Activated CD4-positive, alpha-beta memory T cell treated with anti-CD3 and anti-CD28 coated beads for 36 hours (primary cell): ENCODE measurements around the gene ZDHHC11B. TPM values are rescaled to one million over a fixed set of nuclear protein-coding genes. Genes with fewer than 3 reads are reported as not detected.
"Not testable (repeated sequence)": the region's sequence is repeated elsewhere in the genome, so short reads cannot be mapped to it uniquely, and the experiment has no call there.

Experiments used
- CTCF ChIA-PET: fragments of 350-600 bp; sonication (Branson Sonifier 250); formaldehyde crosslinking; loops from one replicate; lab custom pipeline; 2021; ENCODE audit warnings: antibody characterized with exemption, inconsistent platforms; lab: Charles Lee
- POLR2A ChIA-PET: fragments of 350-600 bp; sonication (Branson Sonifier 250); formaldehyde crosslinking; loops from one replicate; lab custom pipeline; 2021; ENCODE audit warnings: antibody characterized with exemption; lab: Charles Lee
- DNase-seq: peaks from one replicate; pipeline ENCODE4 v3.0.0-alpha.2; 2020
- H3K27ac Mint-ChIP-seq: one replicate; pipeline ENCODE4 v1.8.0; 2021; ENCODE audit warnings: mixed read lengths
- H3K27me3 Mint-ChIP-seq: one replicate; pipeline ENCODE4 v1.8.0; 2021; ENCODE audit warnings: mixed read lengths
- H3K36me3 Mint-ChIP-seq: one replicate; pipeline ENCODE4 v1.8.0; 2021; ENCODE audit warnings: mixed read lengths
- H3K4me1 Mint-ChIP-seq: one replicate; pipeline ENCODE4 v1.8.0; 2021; ENCODE audit warnings: low read depth, mixed read lengths
- H3K4me3 Mint-ChIP-seq: one replicate; pipeline ENCODE4 v1.8.0; 2021; ENCODE audit warnings: mild to moderate bottlenecking, mixed read lengths
- H3K9me3 Mint-ChIP-seq: one replicate; pipeline ENCODE4 v1.8.0; 2021; ENCODE audit warnings: mixed read lengths
- intact Hi-C: fragments of 100-400 bp; cut with micrococcal nuclease; formaldehyde crosslinking; loops from one replicate; pipeline ENCODE4 v1.15.1; 2023
- total RNA-seq, 2 experiments: library from RNA; stranded (reverse); gene quantifications; one replicate each; pipeline ENCODE4 v1.2.3, GENCODE V29; 2021

The ZDHHC11B gene
- total RNA-seq, 2 experiments from 2014 or later: 0.34 to 0.67 TPM

DNA sequence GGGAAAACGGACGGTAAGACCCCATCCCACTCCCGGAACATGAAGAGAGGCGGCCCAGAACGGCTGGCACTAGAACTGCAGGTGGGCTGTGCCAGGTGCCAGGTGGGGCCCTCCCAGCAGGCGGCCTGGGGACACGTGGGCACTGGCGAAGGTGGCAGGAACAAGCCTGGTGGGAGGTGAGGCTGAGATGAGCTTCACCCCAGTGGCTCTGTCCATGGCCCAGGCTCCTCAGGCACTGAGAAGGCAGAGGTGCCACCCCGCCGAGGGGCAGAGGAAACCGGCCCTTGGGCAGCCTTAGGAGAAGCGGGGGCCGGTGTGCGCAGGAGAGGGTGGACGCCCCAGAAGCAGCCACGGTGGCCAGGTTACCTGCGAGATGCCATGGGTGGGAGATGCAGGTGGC, 4.0 kb downstream of the ZDHHC11B start:
- H3K27ac Mint-ChIP-seq, H3K36me3 Mint-ChIP-seq, H3K27me3 Mint-ChIP-seq, H3K4me1 Mint-ChIP-seq, H3K4me3 Mint-ChIP-seq, H3K9me3 Mint-ChIP-seq, DNase-seq, POLR2A ChIA-PET, intact Hi-C loops, CTCF ChIA-PET: not testable (repeated sequence)

DNA sequence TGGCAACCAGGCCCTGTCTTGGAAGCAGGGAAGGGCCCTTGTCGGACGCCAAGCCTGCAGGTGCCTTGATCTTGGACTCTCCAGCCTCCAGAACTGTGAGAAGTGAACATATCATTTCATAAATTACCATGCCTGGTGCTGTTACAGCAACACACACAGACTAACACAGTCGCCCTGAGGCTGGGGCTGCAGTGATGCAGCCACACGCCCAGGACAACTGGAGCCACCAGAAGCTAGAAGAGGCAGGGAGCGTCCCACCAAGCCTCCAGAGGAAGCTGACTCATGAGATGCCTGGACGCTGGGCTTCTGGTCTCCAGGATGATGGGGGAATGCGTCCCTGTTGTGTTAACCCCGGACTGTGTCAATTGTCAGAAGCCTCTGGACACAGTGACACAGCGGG, 5.6 kb downstream of the ZDHHC11B start:
- DNase-seq, POLR2A ChIA-PET, H3K9me3 Mint-ChIP-seq, intact Hi-C loops, H3K27me3 Mint-ChIP-seq, CTCF ChIA-PET, H3K36me3 Mint-ChIP-seq, H3K4me3 Mint-ChIP-seq, H3K27ac Mint-ChIP-seq, H3K4me1 Mint-ChIP-seq: not testable (repeated sequence)

DNA sequence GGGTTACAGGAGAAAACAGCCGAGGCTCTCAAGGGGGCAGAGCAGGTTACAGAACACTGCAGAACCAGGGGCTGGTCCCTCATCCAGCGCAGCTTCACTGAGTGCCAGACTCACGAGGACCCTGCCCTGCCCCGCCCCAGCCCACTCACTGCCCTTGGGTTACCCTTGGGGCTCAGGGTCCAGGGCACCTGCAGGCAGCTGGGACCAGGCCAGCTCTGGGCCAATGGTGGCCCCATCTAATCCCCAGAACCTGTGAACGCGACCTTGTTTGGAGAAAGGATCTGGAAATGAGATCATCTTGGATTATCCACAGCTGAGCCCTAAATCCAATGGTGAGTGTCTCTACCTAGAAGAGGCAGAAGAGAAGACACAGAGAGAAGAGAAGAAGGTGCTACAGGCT, 6.1 kb downstream of the ZDHHC11B start:
- H3K36me3 Mint-ChIP-seq, H3K4me1 Mint-ChIP-seq, POLR2A ChIA-PET, H3K27ac Mint-ChIP-seq, CTCF ChIA-PET, H3K9me3 Mint-ChIP-seq, H3K27me3 Mint-ChIP-seq, DNase-seq, intact Hi-C loops, H3K4me3 Mint-ChIP-seq: not testable (repeated sequence)

DNA sequence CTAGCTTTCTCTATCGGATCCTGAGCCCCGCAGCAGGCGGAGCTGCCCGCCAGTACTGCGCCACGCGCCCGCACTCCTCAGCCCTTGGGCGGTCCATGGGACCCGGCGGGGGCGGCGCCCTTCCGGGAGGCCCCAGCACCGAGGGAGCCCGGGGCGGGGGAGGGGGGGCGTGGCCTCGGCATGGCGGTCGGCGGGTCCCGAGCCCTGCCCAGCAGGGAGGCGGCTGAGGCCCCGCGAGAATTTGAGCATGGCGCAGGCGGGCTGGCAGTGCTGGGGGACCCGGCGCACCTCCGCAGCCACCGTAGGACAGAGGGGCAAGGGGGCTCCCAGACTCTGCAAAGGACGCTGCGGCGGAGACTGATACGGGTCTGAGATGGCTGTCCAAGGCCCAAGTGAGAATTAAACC, 6.8 kb downstream of the ZDHHC11B start:
- Mint-ChIP-seq H3K9me3 (no peaks in the 10 kb centered on the region), H3K27me3 (no peaks in the 10 kb centered on the region), H3K4me3 (no peak overlapping the region), H3K4me1 (no peaks in the 10 kb centered on the region), H3K36me3 (no peaks in the 10 kb centered on the region), H3K27ac (no peak overlapping the region)
- DNase-seq: no peak
- intact Hi-C loops: no loop called here
- POLR2A ChIA-PET: no interaction called here
- CTCF ChIA-PET: no interaction called here

DNA sequence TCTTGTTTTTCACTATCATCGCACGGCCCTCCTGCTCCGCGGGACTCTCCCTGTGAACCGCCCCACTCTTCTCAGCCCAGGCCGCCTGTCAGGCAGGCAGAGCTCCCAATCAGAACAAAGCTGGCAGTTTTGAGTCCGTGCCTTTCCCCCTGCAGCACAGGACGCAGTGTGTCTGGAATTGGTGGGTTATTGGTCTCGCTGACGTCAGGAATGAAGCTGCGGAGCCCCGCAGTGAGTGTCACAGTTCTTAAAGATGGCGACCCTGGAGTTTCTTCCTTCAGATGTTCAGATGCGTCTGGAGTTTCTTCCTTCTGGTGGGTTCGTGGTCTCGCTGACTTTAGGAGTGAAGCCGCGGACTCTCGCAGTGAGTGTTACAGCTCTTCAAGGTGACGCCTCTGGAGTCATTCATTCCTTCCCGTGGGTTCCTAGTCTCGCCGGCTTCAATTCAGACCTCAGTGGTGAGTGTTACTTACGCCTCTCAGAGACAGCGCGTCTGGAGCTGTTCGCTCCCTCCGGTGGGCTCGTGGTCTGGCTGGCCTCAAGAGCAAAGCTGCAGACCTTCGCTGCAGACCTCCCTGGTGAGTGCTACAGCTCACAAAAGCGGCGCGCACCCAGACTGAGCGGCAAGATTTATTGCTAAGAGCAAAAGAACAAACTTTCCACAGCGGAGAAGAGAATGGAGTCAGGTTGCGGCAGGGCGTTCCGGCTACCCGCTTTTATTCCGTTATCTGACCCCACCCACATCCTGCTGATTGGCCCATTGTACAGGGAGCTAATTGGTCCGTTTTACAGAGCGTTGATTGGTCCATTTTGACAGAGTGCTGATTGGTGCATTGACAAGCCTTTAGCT, 7.4 kb downstream of the ZDHHC11B start:
- no peaks in the 10 kb centered on the region for H3K4me1 Mint-ChIP-seq
- CTCF ChIA-PET: no interaction called here
- H3K9me3 Mint-ChIP-seq: no peaks in the 10 kb centered on the region
- POLR2A ChIA-PET: no interaction called here
- intact Hi-C loops: no loop called here
- H3K4me3 Mint-ChIP-seq: no peak overlapping the region
- H3K27ac Mint-ChIP-seq: no peak overlapping the region
- H3K27me3 Mint-ChIP-seq: no peaks in the 10 kb centered on the region
- no peaks in the 10 kb centered on the region for H3K36me3 Mint-ChIP-seq
- DNase-seq: no peak

DNA sequence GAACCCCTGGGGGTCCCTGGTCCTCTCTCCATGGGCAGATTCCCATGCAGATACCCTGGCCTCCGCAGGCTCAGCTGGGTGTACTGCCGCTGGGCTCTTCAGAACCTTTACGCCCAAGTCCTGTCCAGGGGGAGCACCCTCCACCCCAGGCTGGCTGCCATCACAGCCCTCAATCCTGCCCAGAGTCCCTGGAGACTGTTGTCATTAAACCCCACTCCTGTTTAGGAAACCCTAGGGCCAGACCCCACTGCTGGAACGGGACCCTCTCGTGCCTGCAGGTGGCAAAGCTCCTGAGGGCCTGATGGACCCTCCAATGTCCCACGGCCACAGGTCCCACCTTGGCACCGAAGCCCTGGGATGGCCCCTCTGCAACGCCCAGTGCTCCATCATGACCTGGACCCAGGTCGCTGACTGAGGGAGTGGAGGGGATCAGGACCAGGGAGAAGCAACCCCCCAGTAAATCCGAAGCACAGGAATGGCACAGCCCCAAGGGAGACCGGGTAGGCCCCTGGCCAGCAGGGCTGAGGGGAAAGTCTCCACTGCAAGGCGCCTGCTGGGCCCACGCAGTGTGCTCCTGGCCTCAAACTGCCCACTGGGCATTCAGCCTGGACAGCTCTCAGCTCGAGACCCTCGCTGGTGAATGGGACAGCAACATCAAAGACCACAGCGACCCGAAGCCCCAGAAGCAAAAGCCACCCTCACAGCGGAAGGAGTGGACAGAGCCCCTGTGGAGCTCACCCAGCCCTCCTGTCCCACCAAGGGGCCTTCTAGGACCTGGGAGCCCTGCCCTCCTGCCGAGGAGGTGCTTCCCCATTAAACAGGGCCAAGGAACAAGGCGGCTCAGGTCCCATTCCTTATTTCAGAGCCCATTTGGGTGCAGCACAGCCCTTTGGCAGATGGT, 8.3 kb downstream of the ZDHHC11B start:
- ChIA-PET POLR2A (no interaction called here), CTCF (no interaction called here)
- Mint-ChIP-seq H3K4me3 (no peak overlapping the region), H3K9me3 (no peaks in the 10 kb centered on the region), H3K36me3 (no peaks in the 10 kb centered on the region), H3K4me1 (no peaks in the 10 kb centered on the region), H3K27me3 (no peaks in the 10 kb centered on the region), H3K27ac (no peak overlapping the region)
- DNase-seq: no peak
- intact Hi-C loops: loop anchor here (2.0 kb wide), 1 partner anchor 93 kb away; no protein-coding TSS in a partner anchor

DNA sequence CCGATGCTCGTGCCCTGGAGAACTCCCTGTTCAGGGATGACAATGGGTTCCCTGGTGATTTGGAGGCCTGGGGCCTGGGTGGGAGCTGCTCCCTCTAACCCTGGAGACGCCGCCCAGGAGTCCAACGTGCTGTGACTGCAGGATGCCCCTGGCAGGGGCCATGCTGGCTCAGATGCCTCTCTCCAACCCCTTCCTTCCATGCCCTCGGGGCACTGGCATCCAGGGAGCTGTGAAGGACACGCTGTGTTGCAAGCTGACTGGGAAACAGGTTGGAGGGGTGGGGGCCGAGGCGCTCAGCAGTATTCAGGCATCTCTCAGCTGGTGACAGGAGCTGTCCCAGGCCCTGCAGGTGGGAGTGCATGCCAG, 9.0 kb downstream of the ZDHHC11B start:
- POLR2A ChIA-PET, DNase-seq, H3K36me3 Mint-ChIP-seq: not testable (repeated sequence)

DNA sequence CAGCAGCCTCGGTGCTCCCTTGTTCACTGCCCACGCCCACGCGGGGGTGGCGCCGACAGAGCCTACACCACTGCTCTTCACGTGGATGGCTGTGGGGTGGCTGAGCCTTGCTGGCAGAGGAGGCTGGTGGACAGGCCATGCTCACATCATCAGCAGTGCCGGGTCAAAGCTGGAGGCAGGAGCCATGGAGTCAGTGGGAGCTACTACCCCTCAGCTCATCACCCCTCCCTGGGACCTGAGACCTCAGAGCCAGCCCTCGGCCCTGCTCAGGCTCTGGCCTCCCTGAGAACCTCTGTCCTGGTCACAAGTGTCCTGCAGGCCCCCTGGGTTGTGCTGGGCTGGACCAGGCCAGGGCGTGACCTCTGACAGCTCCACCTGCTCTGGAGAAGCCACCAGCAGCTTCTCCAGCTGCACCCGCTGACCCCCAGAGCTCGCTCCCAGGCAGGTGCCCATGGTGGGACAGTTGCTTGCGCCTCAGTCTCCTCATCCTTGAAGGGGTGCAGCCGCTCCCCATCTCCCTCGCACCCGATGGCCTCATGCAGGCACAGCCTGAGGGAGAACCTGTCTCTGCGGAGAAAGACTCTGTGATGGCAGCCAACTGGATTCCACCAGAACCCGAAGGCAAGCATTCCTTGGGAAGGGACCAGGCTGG, 9.5 kb downstream of the ZDHHC11B start:
- CTCF ChIA-PET, POLR2A ChIA-PET, H3K4me3 Mint-ChIP-seq, H3K4me1 Mint-ChIP-seq, H3K27me3 Mint-ChIP-seq, H3K27ac Mint-ChIP-seq, DNase-seq, H3K36me3 Mint-ChIP-seq, H3K9me3 Mint-ChIP-seq: not testable (repeated sequence)
- intact Hi-C loops: loop anchor here (2.0 kb wide), 1 partner anchor 92 kb away; no protein-coding TSS in a partner anchor

More for the DNA sequence above, 9.0 kb downstream of the ZDHHC11B start:
- H3K27me3 Mint-ChIP-seq, H3K9me3 Mint-ChIP-seq, H3K4me3 Mint-ChIP-seq, H3K4me1 Mint-ChIP-seq, CTCF ChIA-PET, H3K27ac Mint-ChIP-seq: not testable (repeated sequence)
- intact Hi-C loops: loop anchor here (2.0 kb wide), 1 partner anchor 93 kb away; no protein-coding TSS in a partner anchor

DNA sequence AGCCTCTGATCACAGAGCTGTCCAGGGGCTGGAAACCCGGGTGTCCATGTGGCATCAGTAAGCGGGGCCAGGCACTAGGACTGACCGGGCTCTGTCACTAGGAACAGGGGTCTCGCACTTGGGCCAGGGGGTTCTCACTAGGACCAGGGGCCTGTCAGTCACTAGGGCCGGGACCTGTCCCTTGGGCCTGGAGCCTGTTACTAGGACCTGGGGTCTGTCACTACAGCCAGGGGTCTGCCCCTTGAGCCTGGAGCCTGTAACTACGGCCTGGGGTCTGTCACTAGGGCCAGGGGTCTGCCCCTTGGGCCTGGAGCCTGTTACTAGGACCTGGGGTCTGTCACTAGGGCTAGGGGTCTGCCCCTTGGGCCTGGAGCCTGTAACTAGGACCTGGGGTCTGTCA, 10.2 kb downstream of the ZDHHC11B start:
- intact Hi-C loops: loop anchor here (2.0 kb wide), 1 partner anchor 92 kb away; no protein-coding TSS in a partner anchor
- H3K36me3 Mint-ChIP-seq, H3K27ac Mint-ChIP-seq, CTCF ChIA-PET, H3K27me3 Mint-ChIP-seq, POLR2A ChIA-PET, H3K4me1 Mint-ChIP-seq, H3K9me3 Mint-ChIP-seq, DNase-seq, H3K4me3 Mint-ChIP-seq: not testable (repeated sequence)

DNA sequence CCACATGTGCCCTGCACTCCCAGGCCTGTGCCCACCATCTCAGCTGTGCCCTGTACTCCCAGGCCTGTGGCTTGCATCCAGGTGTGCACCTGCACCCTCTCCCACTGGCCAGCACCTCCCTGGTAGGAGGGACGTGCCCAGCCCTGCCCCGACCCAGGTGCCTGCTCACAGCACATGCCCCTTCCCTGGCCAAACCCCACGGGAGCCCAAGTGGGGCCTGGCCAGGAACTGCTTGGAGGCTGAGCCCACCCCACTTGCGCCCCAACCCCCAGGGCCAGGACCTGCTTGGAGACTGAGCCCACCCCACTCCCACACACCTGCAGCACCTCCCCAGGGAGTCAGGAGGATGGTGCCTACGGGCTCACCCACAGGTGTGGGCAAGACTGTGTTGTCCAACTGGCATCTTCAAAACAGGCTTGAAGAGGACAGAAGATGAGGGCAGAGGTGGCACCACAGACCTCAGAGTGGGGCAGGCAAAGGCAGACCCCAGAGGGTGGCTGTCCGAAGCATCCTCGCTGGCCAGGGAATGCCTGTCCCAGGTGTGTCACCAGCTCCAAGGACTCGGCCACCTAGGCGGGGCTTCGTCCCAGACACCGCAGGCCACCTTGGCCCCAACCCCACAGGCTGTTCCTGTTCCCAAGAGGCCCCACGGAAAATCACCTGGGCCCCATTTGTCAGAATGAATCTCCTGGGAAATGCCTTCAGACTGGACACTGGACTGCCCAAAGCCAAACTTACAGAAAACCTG, 10.8 kb downstream of the ZDHHC11B start:
- POLR2A ChIA-PET: no interaction called here
- DNase-seq: peak; percentile 8
- CTCF ChIA-PET: no interaction called here
- H3K27ac Mint-ChIP-seq: no peak overlapping the region
- no peaks in the 10 kb centered on the region for H3K36me3 Mint-ChIP-seq
- H3K27me3 Mint-ChIP-seq: no peaks in the 10 kb centered on the region
- H3K4me3 Mint-ChIP-seq: no peak overlapping the region
- intact Hi-C loops: loop anchor here (2.0 kb wide), 1 partner anchor 91 kb away; no protein-coding TSS in a partner anchor
- no peaks in the 10 kb centered on the region for H3K9me3 Mint-ChIP-seq
- no peaks in the 10 kb centered on the region for H3K4me1 Mint-ChIP-seq

DNA sequence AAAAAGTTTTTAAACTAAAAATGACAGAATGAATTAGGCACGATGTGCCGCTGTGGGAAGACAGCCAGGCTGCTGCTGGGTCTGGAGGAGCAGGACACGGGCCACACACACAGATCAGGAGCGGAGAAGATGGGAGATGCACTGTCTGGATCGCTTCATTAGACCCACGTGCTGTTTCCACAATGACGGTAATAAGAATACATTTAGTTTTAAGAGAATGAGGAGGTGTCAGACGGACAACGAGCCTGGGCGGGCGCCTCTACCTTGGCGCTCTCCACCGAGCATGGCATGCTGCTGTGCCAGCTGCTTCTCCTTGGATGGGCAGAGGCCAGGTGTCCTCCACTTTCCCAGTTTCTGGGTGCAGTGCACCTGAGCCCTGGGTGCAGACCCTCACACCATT, 11.6 kb downstream of the ZDHHC11B start:
- CTCF ChIA-PET, intact Hi-C loops, POLR2A ChIA-PET, H3K36me3 Mint-ChIP-seq, H3K9me3 Mint-ChIP-seq, H3K4me3 Mint-ChIP-seq, H3K27ac Mint-ChIP-seq, H3K4me1 Mint-ChIP-seq, H3K27me3 Mint-ChIP-seq: not testable (repeated sequence)
- DNase-seq: peak; percentile 5

DNA sequence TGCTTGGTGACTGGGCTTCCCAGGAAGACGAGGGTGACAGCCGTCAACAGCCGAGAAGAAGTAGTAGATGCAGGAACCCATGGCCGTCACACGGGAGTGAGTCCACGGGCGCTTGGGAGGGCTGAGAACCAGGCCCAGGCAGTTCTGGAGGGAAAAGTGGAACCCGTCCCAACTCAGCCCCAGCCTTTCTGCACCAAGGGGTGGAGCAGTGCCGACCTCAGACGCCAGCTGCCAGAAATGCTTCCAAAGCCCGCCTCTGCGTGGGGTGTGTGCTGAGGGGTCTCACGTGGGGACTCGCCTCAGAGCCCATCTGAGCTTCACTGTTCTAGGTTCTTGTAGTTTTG, 12.0 kb downstream of the ZDHHC11B start:
- H3K4me3 Mint-ChIP-seq, intact Hi-C loops, H3K27ac Mint-ChIP-seq, CTCF ChIA-PET, H3K36me3 Mint-ChIP-seq, POLR2A ChIA-PET, H3K9me3 Mint-ChIP-seq, H3K4me1 Mint-ChIP-seq, DNase-seq, H3K27me3 Mint-ChIP-seq: not testable (repeated sequence)
